ENCODE data around the gene RAF1. TPM values are rescaled to one million over a fixed set of nuclear protein-coding genes. Genes with fewer than 3 reads are reported as not detected.
"Not testable (repeated sequence)": the region's sequence is repeated elsewhere in the genome, so short reads cannot be mapped to it uniquely, and the experiment has no call there.

Gene RAF1
- total and polyA plus RNA-seq, 2 donors (not counting 3 experiments of a cell fraction or from before 2014, with no cell fraction given) = 73.8 to 86.2 TPM

- DNase-seq (ENCODE audit: low read depth, low spot score) (no peak), FAIRE-seq (no peak)
- peaks cover 10% of the 10 kb centered on the region for H3K4me1 ChIP-seq (ENCODE audit: control insufficient read depth, extremely low read depth, insufficient read depth, low read length)
- no TSS peak for BruUV-seq (replicated peaks)
- dilution Hi-C loops (cut with MboI; ENCODE audit: extremely low pct_ligation_motif_present, low sequenced_read_pairs) (no loop called here), intact Hi-C loops (cut with micrococcal nuclease) (no loop called here)
- POLR2A ChIA-PET = no interaction called here
- TF ChIP-seq FOS (IDR thresholded peaks at IDR 0.05; ENCODE audit: borderline replicate concordance, insufficient read depth, low read length) (no peak), JUN (IDR thresholded peaks at IDR 0.05; ENCODE audit: borderline replicate concordance, insufficient read depth, insufficient read length, low read depth) (no peak), GATA2 (IDR thresholded peaks at IDR 0.05; ENCODE audit: insufficient read depth, insufficient read length, low read depth, low read length) (no peak), CTCF (IDR thresholded peaks at IDR 0.05; ENCODE audit: extremely low read depth in 1 of 2, insufficient read depth in 1 of 2, low read depth in 1 of 2, low read length in 2 of 2) (no peak), EZH2 (IDR thresholded peaks at IDR 0.05; ENCODE audit: borderline replicate concordance, low read depth, low read length, severe bottlenecking) (no peak), MYC (IDR thresholded peaks at IDR 0.05; ENCODE audit: low read depth, low read length) (no peak)
- no peak overlapping the region for H3K4me3 ChIP-seq (replicated peaks in 1 of 3; ENCODE audit: insufficient read depth in 1 of 3, low read depth in 1 of 3, low read length in 3 of 3)
- H3K9ac ChIP-seq (replicated peaks; ENCODE audit: extremely low read depth, insufficient read depth, low read length) = no peak overlapping the region
- no peaks in the 10 kb centered on the region for H3K9me1 ChIP-seq (replicated peaks; ENCODE audit: control insufficient read depth, extremely low read depth, insufficient read depth, low read length)
- CTCF ChIA-PET = no interaction called here
- no peaks in the 10 kb centered on the region for H3K27me3 ChIP-seq (ENCODE audit: control insufficient read depth in 2 of 2, insufficient read depth in 2 of 2, low read length in 2 of 2)
- no peak overlapping the region for H3K4me2 ChIP-seq (ENCODE audit: insufficient read depth, low read length)
- peaks cover 2% of the 10 kb centered on the region for H4K20me1 ChIP-seq (replicated peaks; ENCODE audit: control insufficient read depth, extremely low read depth, insufficient read depth, low read length)
- H3K9me3 ChIP-seq (replicated peaks; ENCODE audit: control insufficient read depth, insufficient read depth, low read length) = no peaks in the 10 kb centered on the region
- no peaks in the 10 kb centered on the region for H3K36me3 ChIP-seq (ENCODE audit: control insufficient read depth in 2 of 2, extremely low read depth in 1 of 2, insufficient read depth in 2 of 2, low read length in 2 of 2)
- H2AFZ ChIP-seq (ENCODE audit: low read depth, low read length) = no peak overlapping the region
- peaks cover 94% of the 10 kb centered on the region for H3K79me2 ChIP-seq (ENCODE audit: control insufficient read depth, insufficient read depth, low read length)
- no peak overlapping the region for H3K27ac ChIP-seq (ENCODE audit: insufficient read depth, low read depth, low read length)
These were observed 35.1 kb downstream of the RAF1 start for GRCh38 chr3:12628813-12629212.

- Histone ChIP-seq H3K36me3 (ENCODE audit: control insufficient read depth in 2 of 2, extremely low read depth in 1 of 2, insufficient read depth in 2 of 2, low read length in 2 of 2) (no peaks in the 10 kb centered on the region), H2AFZ (ENCODE audit: low read depth, low read length) (no peak overlapping the region), H3K9ac (replicated peaks; ENCODE audit: extremely low read depth, insufficient read depth, low read length) (no peak overlapping the region), H3K27me3 (ENCODE audit: control insufficient read depth in 2 of 2, insufficient read depth in 2 of 2, low read length in 2 of 2) (no peaks in the 10 kb centered on the region), H3K27ac (ENCODE audit: insufficient read depth, low read depth, low read length) (no peak overlapping the region), H3K79me2 (ENCODE audit: control insufficient read depth, insufficient read depth, low read length) (peaks cover 95% of the 10 kb centered on the region), H3K4me3 (replicated peaks in 1 of 3; ENCODE audit: insufficient read depth in 1 of 3, low read depth in 1 of 3, low read length in 3 of 3) (no peak overlapping the region), H3K4me2 (ENCODE audit: insufficient read depth, low read length) (no peak overlapping the region), H3K4me1 (ENCODE audit: control insufficient read depth, extremely low read depth, insufficient read depth, low read length) (peaks cover 10% of the 10 kb centered on the region), H3K9me3 (replicated peaks; ENCODE audit: control insufficient read depth, insufficient read depth, low read length) (no peaks in the 10 kb centered on the region), H4K20me1 (replicated peaks; ENCODE audit: control insufficient read depth, extremely low read depth, insufficient read depth, low read length) (peaks cover 2% of the 10 kb centered on the region), H3K9me1 (replicated peaks; ENCODE audit: control insufficient read depth, extremely low read depth, insufficient read depth, low read length) (no peaks in the 10 kb centered on the region)
- DNase-seq (ENCODE audit: low read depth, low spot score) (no peak), FAIRE-seq (no peak)
- TF ChIP-seq POLR2A (IDR thresholded peaks at IDR 0.05; ENCODE audit: low read depth, low read length) (no peak), MAX (IDR thresholded peaks at IDR 0.05; ENCODE audit: insufficient read depth, insufficient read length) (no peak), JUN (IDR thresholded peaks at IDR 0.05; ENCODE audit: borderline replicate concordance, insufficient read depth, insufficient read length, low read depth) (peak; percentile 17)
- dilution Hi-C loops (cut with MboI; ENCODE audit: extremely low pct_ligation_motif_present, low sequenced_read_pairs) = no loop called here
- no TSS peak for BruUV-seq (replicated peaks)
- ChIA-PET POLR2A (no interaction called here), CTCF (interaction anchor here (0.6 kb wide), 1 partner anchor 1542 kb away, joined by 4 read pairs; no protein-coding TSS in a partner anchor)
- intact Hi-C loops (cut with micrococcal nuclease) = no loop called here
These were observed 36.5 kb downstream of the RAF1 start for GRCh38 chr3:12627370-12627769.

- H2AFZ ChIP-seq (ENCODE audit: low read depth, low read length); H3K27me3 ChIP-seq (ENCODE audit: control insufficient read depth in 2 of 2, insufficient read depth in 2 of 2, low read length in 2 of 2); H3K9me3 ChIP-seq (replicated peaks; ENCODE audit: control insufficient read depth, insufficient read depth, low read length); H3K9me1 ChIP-seq (replicated peaks; ENCODE audit: control insufficient read depth, extremely low read depth, insufficient read depth, low read length); H3K27ac ChIP-seq (ENCODE audit: insufficient read depth, low read depth, low read length); BruUV-seq (replicated peaks); H3K9ac ChIP-seq (replicated peaks; ENCODE audit: extremely low read depth, insufficient read depth, low read length); H3K4me3 ChIP-seq (replicated peaks in 1 of 3; ENCODE audit: insufficient read depth in 1 of 3, low read depth in 1 of 3, low read length in 3 of 3); dilution Hi-C loops (cut with MboI; ENCODE audit: extremely low pct_ligation_motif_present, low sequenced_read_pairs); DNase-seq (ENCODE audit: low read depth, low spot score); H4K20me1 ChIP-seq (replicated peaks; ENCODE audit: control insufficient read depth, extremely low read depth, insufficient read depth, low read length); H3K36me3 ChIP-seq (ENCODE audit: control insufficient read depth in 2 of 2, extremely low read depth in 1 of 2, insufficient read depth in 2 of 2, low read length in 2 of 2); POLR2A ChIA-PET; H3K4me2 ChIP-seq (ENCODE audit: insufficient read depth, low read length); CTCF ChIA-PET; FAIRE-seq; intact Hi-C loops (cut with micrococcal nuclease): not testable (repeated sequence)
- peaks cover 97% of the 10 kb centered on the region for H3K79me2 ChIP-seq (ENCODE audit: control insufficient read depth, insufficient read depth, low read length)
- H3K4me1 ChIP-seq (ENCODE audit: control insufficient read depth, extremely low read depth, insufficient read depth, low read length) = peaks cover 10% of the 10 kb centered on the region
These were observed 39.0 kb downstream of the RAF1 start for GRCh38 chr3:12624964-12625363.

Measured in endothelial cell of umbilical vein (primary cell).